IMR-90 (cell line): ENCODE results near the gene INTS6L. TPM values are rescaled to one million over a fixed set of nuclear protein-coding genes. Genes with fewer than 3 reads are reported as not detected.

ENCODE experiments used
- ATAC-seq: fragments of 200-7000 bp; cut with Tn5 transposase; 2 replicates; pipeline ENCODE4 v1.9.1; 2020; ENCODE audit warnings: low read depth, mild to moderate bottlenecking, moderate library complexity
- BruUV-seq: library from RNA; stranded (reverse); fragments of 400-500 nt; replicated peaks from 2 replicates; lab custom pipeline; 2021; lab: Mats Ljungman, UMichigan
- CTCF ChIA-PET: fragments of 300-600 bp; formaldehyde crosslinking; extraction: SDS; loops from one replicate; lab custom pipeline; 2021; ENCODE audit warnings: antibody characterized with exemption; lab: Yijun Ruan, JAX
- POLR2A ChIA-PET: fragments of 300-600 bp; sonication (Branson Sonifier 250); formaldehyde crosslinking; loops from one replicate; lab custom pipeline; 2022; ENCODE audit warnings: antibody characterized with exemption; ENCODE audit not compliant: unreplicated experiment; lab: Charles Lee
- DNase-seq: peaks from one replicate; pipeline ENCODE4 v3.0.0; 2013
- H2AFZ ChIP-seq: replicated peaks from 2 replicates; pipeline ENCODE3; 2013; ENCODE audit warnings: low read length, mild to moderate bottlenecking; ENCODE audit not compliant: poor library complexity
- H2AK5ac ChIP-seq: 2 replicates; pipeline ENCODE4 v1.6.1; 2013; ENCODE audit warnings: low read depth, low read length, inconsistent platforms
- H2AK9ac ChIP-seq: replicated peaks from 2 replicates; pipeline ENCODE3; 2013; ENCODE audit warnings: mild to moderate bottlenecking, low read depth, low read length, moderate library complexity; ENCODE audit not compliant: poor library complexity
- H2BK120ac ChIP-seq: 2 replicates; pipeline ENCODE4 v1.6.1; 2013; ENCODE audit warnings: low read depth, low read length, inconsistent platforms
- H2BK15ac ChIP-seq: 3 replicates; pipeline ENCODE4 v1.6.1; 2013; ENCODE audit warnings: low read depth, low read length, inconsistent platforms
- H2BK20ac ChIP-seq: 2 replicates; pipeline ENCODE4 v1.6.1; 2013; ENCODE audit warnings: low read depth, mild to moderate bottlenecking, inconsistent platforms, low read length, moderate library complexity
- H2BK5ac ChIP-seq: 2 replicates; pipeline ENCODE4 v1.6.1; 2013; ENCODE audit warnings: mild to moderate bottlenecking, low read depth, low read length, inconsistent platforms; ENCODE audit not compliant: poor library complexity, severe bottlenecking
- H3K14ac ChIP-seq: replicated peaks from 2 replicates; pipeline ENCODE4 v1.6.1; 2013; ENCODE audit warnings: low read depth, low read length, inconsistent platforms
- H3K18ac ChIP-seq: 2 replicates; pipeline ENCODE4 v1.6.1; 2013; ENCODE audit warnings: low read depth, low read length, control low read depth
- H3K23ac ChIP-seq: 2 replicates; pipeline ENCODE4 v1.6.1; 2013; ENCODE audit warnings: low read depth, low read length, inconsistent platforms
- H3K27ac ChIP-seq: 2 replicates; pipeline ENCODE4 v1.5.1; 2013; ENCODE audit warnings: mild to moderate bottlenecking, control low read depth, low read length; ENCODE audit not compliant: insufficient read depth
- H3K27me3 ChIP-seq: 2 replicates; pipeline ENCODE4 v1.6.1; 2013; ENCODE audit warnings: low read length; ENCODE audit not compliant: control insufficient read depth, insufficient read depth
- H3K36me3 ChIP-seq: 2 replicates; pipeline ENCODE4 v1.6.1; 2013; ENCODE audit warnings: low read length, mixed read lengths; ENCODE audit not compliant: control insufficient read depth, insufficient read depth
- H3K4ac ChIP-seq: 2 replicates; pipeline ENCODE4 v1.6.1; 2013; ENCODE audit warnings: low read depth, low read length, inconsistent platforms
- H3K4me1 ChIP-seq: 2 replicates; pipeline ENCODE4 v1.6.1; 2013; ENCODE audit warnings: low read length, mixed read lengths; ENCODE audit not compliant: control insufficient read depth, insufficient read depth
- H3K4me2 ChIP-seq: 2 replicates; pipeline ENCODE4 v1.6.1; 2013; ENCODE audit warnings: low read depth, mild to moderate bottlenecking, control low read depth, low read length, moderate library complexity
- H3K4me3 ChIP-seq: 2 replicates; pipeline ENCODE4 v1.5.1; 2013; ENCODE audit warnings: low read depth, mild to moderate bottlenecking, control low read depth, low read length, moderate library complexity; ENCODE audit not compliant: insufficient read depth
- H3K56ac ChIP-seq: 2 replicates; pipeline ENCODE4 v1.6.1; 2013; ENCODE audit warnings: low read length, inconsistent platforms; ENCODE audit not compliant: insufficient read depth; ENCODE audit errors: extremely low read depth
- H3K79me1 ChIP-seq, 2 experiments: 2 replicates each; pipeline ENCODE4 v1.6.1; 2013; ENCODE audit warnings: low read length in 2 of 2, inconsistent platforms in 1 of 2, low read depth in 1 of 2
- H3K9ac ChIP-seq: 2 replicates; pipeline ENCODE4 v1.6.1; 2013; ENCODE audit warnings: low read depth, low read length, control low read depth
- H3K9me1 ChIP-seq: 2 replicates; pipeline ENCODE4 v1.6.1; 2013; ENCODE audit warnings: low read length, inconsistent platforms; ENCODE audit not compliant: insufficient read depth
- H3K9me3 ChIP-seq: 2 replicates; pipeline ENCODE4 v1.6.1; 2013; ENCODE audit warnings: low read length; ENCODE audit not compliant: control insufficient read depth, insufficient read depth
- H4K20me1 ChIP-seq: 2 replicates; pipeline ENCODE4 v1.6.1; 2013; ENCODE audit warnings: low read length, inconsistent platforms; ENCODE audit not compliant: insufficient read depth
- H4K5ac ChIP-seq: 2 replicates; pipeline ENCODE4 v1.6.1; 2013; ENCODE audit warnings: mild to moderate bottlenecking, low read depth, low read length, control low read depth
- H4K8ac ChIP-seq, 2 experiments: 2 replicates each; pipeline ENCODE4 v1.6.1; 2013; ENCODE audit warnings: low read depth in 2 of 2, low read length in 2 of 2, control low read depth in 1 of 2, inconsistent platforms in 1 of 2
- H4K91ac ChIP-seq: 2 replicates; pipeline ENCODE4 v1.6.1; 2013; ENCODE audit warnings: low read depth, low read length, inconsistent platforms; ENCODE audit not compliant: insufficient read depth
- BHLHE40 ChIP-seq: fragments of 150-350 bp; IDR thresholded peaks from 2 replicates; pipeline ENCODE4 v1.6.1; 2016; ENCODE audit warnings: mild to moderate bottlenecking, low read depth, low read length
- CEBPB ChIP-seq: IDR thresholded peaks from 2 replicates; pipeline ENCODE4 v1.6.1; 2012; ENCODE audit warnings: low read depth, low read length, improper control_type of control experiment
- CHD1 ChIP-seq: IDR thresholded peaks from 2 replicates; pipeline ENCODE4 v1.6.1; 2012; ENCODE audit warnings: low read depth, low read length, improper control_type of control experiment
- CTCF ChIP-seq: conservative IDR thresholded peaks from 2 replicates; pipeline ENCODE4 v1.5.1; 2012; ENCODE audit warnings: mild to moderate bottlenecking, low read depth, low read length, improper control_type of control experiment
- FOS ChIP-seq: fragments of 150-350 bp; IDR thresholded peaks from 2 replicates; pipeline ENCODE4 v1.6.1; 2016; ENCODE audit warnings: low read depth, low read length
- MXI1 ChIP-seq: IDR thresholded peaks from 2 replicates; pipeline ENCODE4 v1.6.1; 2012; ENCODE audit warnings: low read depth, mild to moderate bottlenecking, low read length, moderate library complexity, borderline replicate concordance
- NFE2L2 ChIP-seq: fragments of 150-350 bp; IDR thresholded peaks from 2 replicates; pipeline ENCODE4 v1.6.1; 2016; ENCODE audit warnings: low read depth, mild to moderate bottlenecking, low read length
- POLR2A ChIP-seq: IDR thresholded peaks from 2 replicates; pipeline ENCODE4 v1.6.1; 2012; ENCODE audit warnings: mild to moderate bottlenecking, low read depth, low read length
- RAD21 ChIP-seq: IDR thresholded peaks from 2 replicates; pipeline ENCODE4 v1.6.1; 2012; ENCODE audit warnings: low read length, improper control_type of control experiment
- SMC3 ChIP-seq: fragments of 150-350 bp; IDR thresholded peaks from 2 replicates; pipeline ENCODE4 v1.6.1; 2016; ENCODE audit warnings: low read depth, mild to moderate bottlenecking, antibody characterized with exemption, low read length, moderate library complexity
- USF2 ChIP-seq: fragments of 150-350 bp; IDR thresholded peaks from 2 replicates; pipeline ENCODE4 v1.6.1; 2017; ENCODE audit warnings: mild to moderate bottlenecking, antibody characterized with exemption, low read length, low read depth
- WGBS, 2 experiments: methylation state at CpG; one replicate each; pipeline versions ENCODE4 v1.1.5 to v1.1.7; 2013; ENCODE audit warnings: missing lambda C conversion rate in 2 of 2; ENCODE audit not compliant: insufficient read length in 1 of 2; ENCODE audit errors: extremely low coverage in 2 of 2; 5-methylcytosine and 5-hydroxymethylcytosine counted together
- dilution Hi-C: fragments of 300-500 bp; cut with HindIII; formaldehyde crosslinking; loops from one replicate; pipeline ENCODE4 v1.14.3; 2018; ENCODE audit warnings: low sequenced_read_pairs; ENCODE audit not compliant: unreplicated experiment
- in situ Hi-C: fragments of 300-500 bp; cut with MboI; formaldehyde crosslinking; loops from 3 replicates; pipeline ENCODE4 v1.14.3; 2019; ENCODE audit warnings: low sequenced_read_pairs, inconsistent platforms, mixed read lengths
- intact Hi-C: fragments of 100-400 bp; cut with micrococcal nuclease; formaldehyde crosslinking; loops from 2 replicates; pipeline ENCODE4 v1.10.0; 2022
- polyA plus RNA-seq, 3 experiments: library from polyadenylated mRNA; depleted of rRNA; stranded (reverse); fragments of >200 nt; gene quantifications; 2 replicates each; pipeline ENCODE4 v1.2.3, GENCODE V29; 2012; ENCODE audit warnings: low replicate concordance in 1 of 3
- total RNA-seq: library from RNA; depleted of rRNA; stranded (reverse); fragments of >200 nt; gene quantifications from 2 replicates; pipeline ENCODE4 v1.2.3, GENCODE V29; 2012

Gene INTS6L
- total and polyA plus RNA-seq, 2 of the 4 experiments (the other 2 are of a cell fraction) = 2.7 to 5.1 TPM

- H3K4me1 ChIP-seq = no peaks in the 10 kb centered on the region
- WGBS, 2 experiments = no CpG with 5 or more reads among the region's 1 CpG
- H2BK20ac ChIP-seq = no peak overlapping the region
- TF ChIP-seq USF2 (no peak), BHLHE40 (no peak), CTCF (no peak), NFE2L2 (no peak), SMC3 (no peak), FOS (no peak), MXI1 (no peak), CEBPB (no peak), CHD1 (no peak), POLR2A (no peak), RAD21 (no peak)
- dilution Hi-C loops (no loop called here), intact Hi-C loops (loop anchor here (5.0 kb wide), 1 partner anchor 33 kb away; the partner anchor contains the start of gene INTS6L), in situ Hi-C loops (no loop called here)
- H2AFZ ChIP-seq = no peak overlapping the region
- H3K36me3 ChIP-seq = no peaks in the 10 kb centered on the region
- POLR2A ChIA-PET = no interaction called here
- no peak overlapping the region for H3K4ac ChIP-seq
- no peak overlapping the region for H4K91ac ChIP-seq
- H3K27me3 ChIP-seq = no peaks in the 10 kb centered on the region; the same call in 1 of the 2 replicates
- H2AK9ac ChIP-seq = no peak overlapping the region
- no peaks in the 10 kb centered on the region for H3K9me3 ChIP-seq
- no peaks in the 10 kb centered on the region for H4K20me1 ChIP-seq
- no peak overlapping the region for H3K23ac ChIP-seq
- CTCF ChIA-PET = no interaction called here
- no peak overlapping the region for H3K18ac ChIP-seq
- no peak overlapping the region for H2AK5ac ChIP-seq
- H2BK120ac ChIP-seq = no peak overlapping the region
- no peak overlapping the region for H3K27ac ChIP-seq
- DNase-seq = no peak
- H3K4me2 ChIP-seq = no peak overlapping the region
- no peak overlapping the region for H3K4me3 ChIP-seq
- no peak overlapping the region for H2BK5ac ChIP-seq
- H3K79me1 ChIP-seq = no peaks in the 10 kb centered on the region
- BruUV-seq = no TSS peak
- no peak overlapping the region for H2BK15ac ChIP-seq
- H3K56ac ChIP-seq = no peak overlapping the region
- H4K5ac ChIP-seq = no peak overlapping the region
- H3K14ac ChIP-seq = no peak overlapping the region
- ATAC-seq = no peak
- H3K9ac ChIP-seq = no peak overlapping the region
- H4K8ac ChIP-seq = no peak overlapping the region
- H3K9me1 ChIP-seq = no peaks in the 10 kb centered on the region
These were observed 30.9 kb upstream of the INTS6L start for GRCh38 chrX:135489542-135489941.
